H9 (cell line): Measurements from ENCODE around the gene SERPINA3. TPM values are rescaled to one million over a fixed set of nuclear protein-coding genes. Genes with fewer than 3 reads are reported as not detected.

Experiments
- DNase-seq: peaks from one replicate; pipeline ENCODE4 v3.0.0-alpha.2; 2017
- H2AFZ ChIP-seq: one replicate; pipeline ENCODE4 v1.6.1; 2013; ENCODE audit warnings: mild to moderate bottlenecking, low read length, control low read depth, moderate library complexity
- H2AK5ac ChIP-seq: 2 replicates; pipeline ENCODE4 v1.6.1; 2013; ENCODE audit warnings: low read length, control low read depth, mixed read lengths; ENCODE audit not compliant: insufficient read length
- H2BK120ac ChIP-seq: one replicate; pipeline ENCODE4 v1.6.1; 2013; ENCODE audit warnings: low read depth, mild to moderate bottlenecking, low read length, control low read depth, inconsistent platforms; ENCODE audit not compliant: poor library complexity, severe bottlenecking
- H2BK12ac ChIP-seq: 2 replicates; pipeline ENCODE4 v1.6.1; 2013; ENCODE audit warnings: low read length, control low read depth, mixed read lengths, low read depth; ENCODE audit not compliant: insufficient read length
- H2BK15ac ChIP-seq: 2 replicates; pipeline ENCODE4 v1.6.1; 2013; ENCODE audit warnings: low read depth, low read length, control low read depth
- H2BK20ac ChIP-seq: one replicate; pipeline ENCODE4 v1.6.1; 2013; ENCODE audit warnings: low read depth, mild to moderate bottlenecking, low read length, control low read depth, inconsistent platforms; ENCODE audit not compliant: poor library complexity, severe bottlenecking
- H2BK5ac ChIP-seq: 2 replicates; pipeline ENCODE4 v1.6.1; 2013; ENCODE audit warnings: low read length, control low read depth, mixed read lengths; ENCODE audit not compliant: insufficient read length
- H3K14ac ChIP-seq: 2 replicates; pipeline ENCODE4 v1.6.1; 2013; ENCODE audit warnings: low read length, control low read depth; ENCODE audit not compliant: insufficient read depth
- H3K18ac ChIP-seq: 2 replicates; pipeline ENCODE4 v1.6.1; 2013; ENCODE audit warnings: low read depth, mild to moderate bottlenecking, mixed read lengths, low read length, control low read depth; ENCODE audit not compliant: insufficient read length
- H3K23ac ChIP-seq: 2 replicates; pipeline ENCODE4 v1.6.1; 2013; ENCODE audit warnings: low read length, control low read depth, mixed read lengths, low read depth; ENCODE audit not compliant: insufficient read length
- H3K23me2 ChIP-seq: 2 replicates; pipeline ENCODE4 v1.6.1; 2013; ENCODE audit warnings: low read depth, mild to moderate bottlenecking, mixed read lengths, low read length, control low read depth; ENCODE audit not compliant: insufficient read length, poor library complexity, severe bottlenecking
- H3K27ac ChIP-seq: 2 replicates; pipeline ENCODE4 v1.5.1; 2013; ENCODE audit warnings: low read length, control low read depth, mixed read lengths, low read depth; ENCODE audit not compliant: insufficient read length
- H3K27me3 ChIP-seq: 2 replicates; pipeline ENCODE4 v1.6.1; 2013; ENCODE audit warnings: low read length, control low read depth, inconsistent platforms; ENCODE audit not compliant: insufficient read depth
- H3K4ac ChIP-seq: 2 replicates; pipeline ENCODE4 v1.6.1; 2013; ENCODE audit warnings: low read depth, mild to moderate bottlenecking, control low read depth, inconsistent platforms, low read length, moderate library complexity
- H3K4me1 ChIP-seq: 2 replicates; pipeline ENCODE4 v1.6.1; 2013; ENCODE audit warnings: low read length, control low read depth, inconsistent platforms; ENCODE audit not compliant: insufficient read depth
- H3K4me2 ChIP-seq: 2 replicates; pipeline ENCODE4 v1.6.1; 2013; ENCODE audit warnings: low read length, control low read depth, mixed read lengths; ENCODE audit not compliant: insufficient read length, insufficient read depth
- H3K56ac ChIP-seq: 2 replicates; pipeline ENCODE4 v1.6.1; 2013; ENCODE audit warnings: low read depth, mild to moderate bottlenecking, mixed read lengths, low read length, control low read depth; ENCODE audit not compliant: insufficient read length
- H3K79me1 ChIP-seq: 2 replicates; pipeline ENCODE4 v1.6.1; 2013; ENCODE audit warnings: low read depth, mild to moderate bottlenecking, moderate library complexity, low read length, control low read depth, inconsistent platforms; ENCODE audit not compliant: insufficient read depth, poor library complexity, severe bottlenecking
- H3K79me2 ChIP-seq: 2 replicates; pipeline ENCODE4 v1.6.1; 2013; ENCODE audit warnings: low read length, control low read depth, inconsistent platforms; ENCODE audit not compliant: insufficient read depth
- H3K9ac ChIP-seq: 2 replicates; pipeline ENCODE4 v1.6.1; 2013; ENCODE audit warnings: low read length, control low read depth, mixed read lengths; ENCODE audit not compliant: insufficient read length; ENCODE audit errors: extremely low read depth
- H3K9me3 ChIP-seq: one replicate; pipeline ENCODE4 v1.6.1; 2013; ENCODE audit warnings: low read depth, low read length, inconsistent platforms; ENCODE audit not compliant: control insufficient read depth
- H3T11ph ChIP-seq: one replicate; pipeline ENCODE4 v1.6.1; 2013; ENCODE audit warnings: mild to moderate bottlenecking, low read length, control low read depth, inconsistent platforms
- H4K20me1 ChIP-seq: one replicate; pipeline ENCODE4 v1.6.1; 2013; ENCODE audit not compliant: control insufficient read depth, insufficient read length, insufficient read depth
- H4K5ac ChIP-seq: 2 replicates; pipeline ENCODE4 v1.6.1; 2013; ENCODE audit warnings: low read depth, mild to moderate bottlenecking, mixed read lengths, low read length, control low read depth; ENCODE audit not compliant: insufficient read length
- H4K8ac ChIP-seq: replicated peaks from 2 replicates; pipeline ENCODE4 v1.6.1; 2013; ENCODE audit warnings: low read length, control low read depth, mixed read lengths, low read depth; ENCODE audit not compliant: insufficient read length
- H4K91ac ChIP-seq: 2 replicates; pipeline ENCODE4 v1.6.1; 2013; ENCODE audit warnings: low read depth, mild to moderate bottlenecking, moderate library complexity, mixed read lengths, low read length, control low read depth; ENCODE audit not compliant: insufficient read length
- H3K27ac Mint-ChIP-seq, 3 experiments: 2 replicates in 2 of 3; 3 replicates in 1 of 3; pipeline ENCODE4 v1.8.0; 2020 to 2021; ENCODE audit warnings: mixed read lengths in 3 of 3, mild to moderate bottlenecking in 1 of 3, moderate library complexity in 1 of 3
- H3K27me3 Mint-ChIP-seq: 2 replicates; pipeline ENCODE4 v1.8.0; 2021; ENCODE audit warnings: low read depth, mild to moderate bottlenecking, moderate library complexity, mixed read lengths
- H3K36me3 Mint-ChIP-seq, 3 experiments: 2 replicates in 2 of 3; 3 replicates in 1 of 3; pipeline ENCODE4 v1.8.0; 2020 to 2021; ENCODE audit warnings: low read depth in 3 of 3, mixed read lengths in 3 of 3; ENCODE audit not compliant: insufficient read depth in 1 of 3
- H3K4me1 Mint-ChIP-seq, 2 experiments: 2 replicates each; pipeline ENCODE4 v1.8.0; 2020; ENCODE audit warnings: mixed read lengths in 2 of 2
- H3K4me3 Mint-ChIP-seq, 2 experiments: 2 replicates in 1 of 2; 3 replicates in 1 of 2; pipeline ENCODE4 v1.8.0; 2020 to 2021; ENCODE audit warnings: mild to moderate bottlenecking in 2 of 2, mixed read lengths in 2 of 2, moderate library complexity in 1 of 2
- H3K9me3 Mint-ChIP-seq, 2 experiments: 2 replicates in 1 of 2; 3 replicates in 1 of 2; pipeline ENCODE4 v1.8.0; 2020; ENCODE audit warnings: mild to moderate bottlenecking in 2 of 2, mixed read lengths in 2 of 2, moderate library complexity in 1 of 2
- WGBS: extraction: QIAGEN DNeasy Blood & Tissue Kit; methylation state at CpG from one replicate; pipeline ENCODE4 v1.1.7; 2013; ENCODE audit warnings: missing lambda C conversion rate, low lambda C conversion rate, mixed read lengths; ENCODE audit not compliant: insufficient read length; ENCODE audit errors: extremely low coverage; 5-methylcytosine and 5-hydroxymethylcytosine counted together
- total RNA-seq: library from RNA; stranded (reverse); gene quantifications from 2 replicates; pipeline ENCODE4 v1.2.1, GENCODE V29; 2021
- TF ChIP-seq, protein P1 (sequence below): fragments of 200-600 bp; sonication (generic); conservative IDR thresholded peaks from 3 replicates; pipeline ENCODE4 v1.8.0; 2021; ENCODE audit warnings: antibody characterized with exemption, mild to moderate bottlenecking

Gene SERPINA3
- total RNA-seq, 1 experiment from 2014 or later: not detected

DNA sequence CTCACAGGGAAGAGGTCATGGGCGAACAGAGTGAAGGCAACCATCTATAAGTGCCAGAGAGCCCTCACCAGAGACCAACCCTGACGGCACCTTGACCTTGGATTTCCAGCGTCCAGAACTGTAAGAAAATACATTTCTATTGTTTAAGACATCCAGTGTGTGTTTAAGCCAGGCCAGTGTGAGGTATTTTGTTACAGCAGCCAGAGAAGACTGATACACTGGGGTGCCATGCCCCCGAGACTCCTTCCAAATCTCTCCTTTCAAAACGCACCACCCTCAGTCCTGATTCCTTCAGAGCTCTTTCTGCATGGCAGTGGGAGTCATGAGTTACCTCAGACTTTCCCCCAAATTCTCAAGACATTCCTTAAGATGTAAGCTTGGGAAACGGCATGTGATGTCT is 33.5 kb upstream of the SERPINA3 start:
- H3K4ac ChIP-seq: no peak overlapping the region
- H2BK12ac ChIP-seq: no peak overlapping the region
- no peak overlapping the region for H3K9ac ChIP-seq
- no peak overlapping the region for H2BK20ac ChIP-seq
- no peak for DNase-seq
- Mint-ChIP-seq H3K27me3 (peaks cover 34% of the 10 kb centered on the region), H3K9me3 (peaks cover under 1 to 7% of the 10 kb centered on the region in 2 experiments; a peak in 4 of 5 replicates), H3K27ac (no peak overlapping the region; a peak in 1 of 7 replicates), H3K4me1 (peaks cover 10 to 15% of the 10 kb centered on the region in 2 experiments; a peak in 3 of 4 replicates), H3K36me3 (peaks cover 0 to 7% (median 0%) of the 10 kb centered on the region in 3 experiments; a peak in 4 of 7 replicates), H3K4me3 (no peak overlapping the region)
- H3K4me2 ChIP-seq: no peak overlapping the region
- H3K23ac ChIP-seq: no peak overlapping the region
- H3T11ph ChIP-seq: no peak overlapping the region
- no peak overlapping the region for H4K8ac ChIP-seq
- no peak overlapping the region for H3K18ac ChIP-seq
- H2BK15ac ChIP-seq: no peak overlapping the region
- H3K14ac ChIP-seq: no peak overlapping the region
- no peak overlapping the region for H3K56ac ChIP-seq
- no peak overlapping the region for H2AFZ ChIP-seq
- TF ChIP-seq, protein P1, sequence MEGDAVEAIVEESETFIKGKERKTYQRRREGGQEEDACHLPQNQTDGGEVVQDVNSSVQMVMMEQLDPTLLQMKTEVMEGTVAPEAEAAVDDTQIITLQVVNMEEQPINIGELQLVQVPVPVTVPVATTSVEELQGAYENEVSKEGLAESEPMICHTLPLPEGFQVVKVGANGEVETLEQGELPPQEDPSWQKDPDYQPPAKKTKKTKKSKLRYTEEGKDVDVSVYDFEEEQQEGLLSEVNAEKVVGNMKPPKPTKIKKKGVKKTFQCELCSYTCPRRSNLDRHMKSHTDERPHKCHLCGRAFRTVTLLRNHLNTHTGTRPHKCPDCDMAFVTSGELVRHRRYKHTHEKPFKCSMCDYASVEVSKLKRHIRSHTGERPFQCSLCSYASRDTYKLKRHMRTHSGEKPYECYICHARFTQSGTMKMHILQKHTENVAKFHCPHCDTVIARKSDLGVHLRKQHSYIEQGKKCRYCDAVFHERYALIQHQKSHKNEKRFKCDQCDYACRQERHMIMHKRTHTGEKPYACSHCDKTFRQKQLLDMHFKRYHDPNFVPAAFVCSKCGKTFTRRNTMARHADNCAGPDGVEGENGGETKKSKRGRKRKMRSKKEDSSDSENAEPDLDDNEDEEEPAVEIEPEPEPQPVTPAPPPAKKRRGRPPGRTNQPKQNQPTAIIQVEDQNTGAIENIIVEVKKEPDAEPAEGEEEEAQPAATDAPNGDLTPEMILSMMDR: no peak
- no peaks in the 10 kb centered on the region for H3K23me2 ChIP-seq
- H2AK5ac ChIP-seq: no peak overlapping the region
- no peaks in the 10 kb centered on the region for H3K27me3 ChIP-seq
- H2BK5ac ChIP-seq: no peak overlapping the region
- no peaks in the 10 kb centered on the region for H4K20me1 ChIP-seq
- no peak overlapping the region for H3K27ac ChIP-seq
- no peak overlapping the region for H4K5ac ChIP-seq
- no peaks in the 10 kb centered on the region for H3K79me1 ChIP-seq
- H3K4me1 ChIP-seq: no peaks in the 10 kb centered on the region
- H3K79me2 ChIP-seq: no peaks in the 10 kb centered on the region
- H4K91ac ChIP-seq: no peak overlapping the region
- WGBS: no CpG with 5 or more reads among the region's 6 CpGs
- H2BK120ac ChIP-seq: no peak overlapping the region
- no peaks in the 10 kb centered on the region for H3K9me3 ChIP-seq
